HCT116 (cell line): ENCODE results near the gene COPS6. TPM values are rescaled to one million over a fixed set of nuclear protein-coding genes. Genes with fewer than 3 reads are reported as not detected.

ENCODE experiments used
- ATAC-seq: fragments of 200-7000 bp; cut with Tn5 transposase; 2 replicates; pipeline ENCODE4 v1.9.1; 2020; ENCODE audit warnings: mild to moderate bottlenecking, moderate library complexity
- BruUV-seq: library from RNA; stranded (reverse); fragments of 400-500 nt; replicated peaks from 2 replicates; lab custom pipeline; 2021; lab: Mats Ljungman, UMichigan
- CTCF ChIA-PET: fragments of 300-600 bp; sonication (Branson Sonifier 250); formaldehyde crosslinking; loops from one replicate; lab custom pipeline; 2021; ENCODE audit warnings: antibody characterized with exemption; lab: Charles Lee
- POLR2A ChIA-PET: fragments of 300-600, 350-600 bp; sonication (Branson Sonifier 250); formaldehyde crosslinking; loops from one replicate; lab custom pipeline; 2021; ENCODE audit warnings: antibody characterized with exemption; lab: Charles Lee
- RAD21 ChIA-PET, 2 experiments: fragments of 300-600 bp; sonication (Branson Sonifier 250); formaldehyde crosslinking; loops; one replicate each; lab custom pipeline; 2023; ENCODE audit warnings: low total read pairs in 2 of 2; ENCODE audit not compliant: uncharacterized antibody in 2 of 2, unreplicated experiment in 2 of 2, low non-redundant PET in 1 of 2; lab: Charles Lee
- DNase-seq: peaks from one replicate; pipeline ENCODE4 v3.0.0-alpha.2; 2010; ENCODE audit warnings: low read depth, low spot score
- H2AFZ ChIP-seq: fragments of 200-600 bp; shearing (Covaris generic), sonication (generic); 2 replicates; pipeline ENCODE4 v1.6.1; 2017; ENCODE audit warnings: low read depth, mixed run types, mixed read lengths, antibody characterized with exemption, low read length; ENCODE audit not compliant: poor library complexity, severe bottlenecking
- H3K27ac ChIP-seq: 2 replicates; pipeline ENCODE4 v1.5.1; 2012; ENCODE audit warnings: low read depth, low read length
- H3K27me3 ChIP-seq: fragments of 200-600 bp; sonication (generic); 2 replicates; pipeline ENCODE4 v1.6.1; 2016; ENCODE audit warnings: mixed run types, low read length, mixed read lengths; ENCODE audit not compliant: insufficient read depth
- H3K36me3 ChIP-seq, 2 experiments: fragments of 200-500 bp in 1 of 2; fragments of 200-600 bp in 1 of 2; sonication (Bioruptor generic) in 1 of 2; sonication (generic) in 1 of 2; 2 replicates each; pipeline versions ENCODE4 v1.5.1 to v1.6.1; 2014 to 2016; ENCODE audit warnings: low read length in 2 of 2, inconsistent platforms in 1 of 2, mixed read lengths in 1 of 2, mixed run types in 1 of 2; ENCODE audit not compliant: insufficient read depth in 2 of 2, control insufficient read depth in 1 of 2
- H3K4me1 ChIP-seq, 2 experiments: fragments of 200-600 bp in 1 of 2; sonication (generic) in 1 of 2; 2 replicates each; pipeline versions ENCODE4 v1.5.1 to v1.6.1; 2012 to 2017; ENCODE audit warnings: low read length in 2 of 2, inconsistent platforms in 1 of 2, mild to moderate bottlenecking in 1 of 2, mixed read lengths in 1 of 2, mixed run types in 1 of 2, moderate library complexity in 1 of 2; ENCODE audit not compliant: insufficient read depth in 2 of 2, control insufficient read depth in 1 of 2
- H3K4me2 ChIP-seq: fragments of 200-600 bp; sonication (generic); 2 replicates; pipeline ENCODE4 v1.6.1; 2017; ENCODE audit warnings: mixed run types, low read length, mixed read lengths
- H3K4me3 ChIP-seq, 2 experiments: fragments of 200-600 bp in 1 of 2; sonication (generic) in 1 of 2; replicated peaks in 1 of 2; 2 replicates each; pipeline ENCODE4 v1.5.1; 2011 to 2016; ENCODE audit warnings: low read length in 2 of 2, control low read depth in 1 of 2, low read depth in 1 of 2, mild to moderate bottlenecking in 1 of 2, mixed read lengths in 1 of 2, mixed run types in 1 of 2
- H3K79me2 ChIP-seq: fragments of 200-600 bp; sonication (generic); 2 replicates; pipeline ENCODE4 v1.6.1; 2017; ENCODE audit warnings: mild to moderate bottlenecking, mixed run types, low read length, moderate library complexity, mixed read lengths; ENCODE audit not compliant: insufficient read depth
- H3K9ac ChIP-seq: fragments of 200-600 bp; sonication (generic); 2 replicates; pipeline ENCODE4 v1.6.1; 2016; ENCODE audit warnings: low read length, mixed read lengths
- H3K9me2 ChIP-seq: fragments of 200-600 bp; sonication (generic), shearing (Covaris generic); 2 replicates; pipeline ENCODE4 v1.6.1; 2017; ENCODE audit warnings: mixed run types, mild to moderate bottlenecking, moderate library complexity; ENCODE audit not compliant: insufficient read depth
- H3K9me3 ChIP-seq, 2 experiments: fragments of 200-500 bp in 1 of 2; fragments of 200-600 bp in 1 of 2; sonication (Bioruptor generic) in 1 of 2; sonication (generic) in 1 of 2; 2 replicates each; pipeline ENCODE4 v1.6.1; 2014 to 2017; ENCODE audit warnings: low read length in 2 of 2, mixed read lengths in 2 of 2, inconsistent platforms in 1 of 2, low read depth in 1 of 2, mild to moderate bottlenecking in 1 of 2, mixed run types in 1 of 2, moderate library complexity in 1 of 2; ENCODE audit not compliant: control insufficient read depth in 1 of 2, insufficient read depth in 1 of 2
- H4K20me1 ChIP-seq: fragments of 200-600 bp; sonication (generic), shearing (Covaris generic); 2 replicates; pipeline ENCODE4 v1.6.1; 2017; ENCODE audit warnings: mixed run types, mild to moderate bottlenecking, moderate library complexity; ENCODE audit not compliant: insufficient read depth
- ATF3 ChIP-seq: IDR thresholded peaks from 2 replicates; pipeline ENCODE4 v1.6.1; 2012
- CBX3 ChIP-seq: IDR thresholded peaks from 2 replicates; pipeline ENCODE4 v1.6.1; 2012; ENCODE audit warnings: low read depth
- CEBPB ChIP-seq: IDR thresholded peaks from 2 replicates; pipeline ENCODE4 v1.6.1; 2012; ENCODE audit warnings: low read depth
- CTCF ChIP-seq, 3 experiments: fragments of 200-600 bp in 1 of 3; sonication (generic) in 1 of 3; IDR thresholded peaks in 2 of 3; conservative IDR thresholded peaks in 1 of 3; 2 replicates each; pipeline ENCODE4 v1.5.1; 2012 to 2017; ENCODE audit warnings: low read depth in 2 of 3, low read length in 2 of 3, antibody characterized with exemption in 1 of 3, borderline replicate concordance in 1 of 3, control low read depth in 1 of 3, mild to moderate bottlenecking in 1 of 3, mixed read lengths in 1 of 3, mixed run types in 1 of 3, moderate library complexity in 1 of 3; ENCODE audit not compliant: insufficient read depth in 1 of 3
- EZH2 ChIP-seq: fragments of 200-600 bp; sonication (generic); IDR thresholded peaks from 2 replicates; pipeline ENCODE4 v1.6.1; 2017; ENCODE audit warnings: antibody characterized with exemption, mixed run types
- EZH2phosphoT487 ChIP-seq: fragments of 200-600 bp; IDR thresholded peaks from 2 replicates; pipeline ENCODE4 v1.6.1; 2018; ENCODE audit warnings: antibody characterized with exemption, borderline replicate concordance
- FOSL1 ChIP-seq: IDR thresholded peaks from 2 replicates; pipeline ENCODE4 v1.6.1; 2012; ENCODE audit warnings: low read depth
- JUND ChIP-seq: IDR thresholded peaks from 2 replicates; pipeline ENCODE4 v1.6.1; 2012
- MAX ChIP-seq: IDR thresholded peaks from 2 replicates; pipeline ENCODE4 v1.6.1; 2012
- POLR2AphosphoS5 ChIP-seq: IDR thresholded peaks from 2 replicates; pipeline ENCODE4 v1.6.1; 2011; ENCODE audit warnings: mild to moderate bottlenecking, low read depth, low read length, moderate library complexity
- RAD21 ChIP-seq: IDR thresholded peaks from 2 replicates; pipeline ENCODE4 v1.6.1; 2012; ENCODE audit warnings: low read depth, mild to moderate bottlenecking
- REST ChIP-seq: IDR thresholded peaks from 2 replicates; pipeline ENCODE4 v1.6.1; 2012; ENCODE audit warnings: low read depth
- SIN3A ChIP-seq: IDR thresholded peaks from 2 replicates; pipeline ENCODE4 v1.6.1; 2012; ENCODE audit warnings: low read depth
- SP1 ChIP-seq: IDR thresholded peaks from 2 replicates; pipeline ENCODE4 v1.6.1; 2012; ENCODE audit warnings: low read depth
- SRF ChIP-seq: IDR thresholded peaks from 2 replicates; pipeline ENCODE4 v1.6.1; 2012; ENCODE audit warnings: low read depth
- YY1 ChIP-seq: IDR thresholded peaks from 2 replicates; pipeline ENCODE4 v1.6.1; 2011; ENCODE audit warnings: low read length, low read depth, moderate library complexity, mild to moderate bottlenecking; ENCODE audit not compliant: insufficient replicate concordance; ENCODE audit errors: extremely low read depth
- ZBTB33 ChIP-seq: IDR thresholded peaks from 2 replicates; pipeline ENCODE4 v1.6.1; 2011; ENCODE audit warnings: mild to moderate bottlenecking, low read length, moderate library complexity; ENCODE audit not compliant: insufficient replicate concordance; ENCODE audit errors: extremely low read depth
- ZFX ChIP-seq: fragments of 450-650 bp; IDR thresholded peaks from 2 replicates; pipeline ENCODE4 v1.6.1; 2017
- ZNF274 ChIP-seq: fragments of 200-500 bp; sonication (Bioruptor generic); IDR thresholded peaks from 2 replicates; pipeline ENCODE4 v1.6.1; 2014; ENCODE audit warnings: mild to moderate bottlenecking, low read depth, low read length, inconsistent platforms
- intact Hi-C: fragments of 100-400 bp; cut with micrococcal nuclease; formaldehyde crosslinking; loops from 2 replicates; pipeline ENCODE4 v1.10.0; 2022
- total RNA-seq: library from RNA; stranded (reverse); gene quantifications from one replicate; pipeline ENCODE4 v1.2.1, GENCODE V29; 2021; ENCODE audit not compliant: unreplicated experiment

COPS6 gene
- total RNA-seq, 1 experiment from 2014 or later: 126 TPM

GRCh38 chr7:100128637-100128963 lies 39.8 kb downstream of the COPS6 start:
- no peaks in the 10 kb centered on the region for H3K9me3 ChIP-seq
- peak overlapping the region; percentile 84 for H3K4me2 ChIP-seq
- RAD21 ChIA-PET: no interaction called here
- no peak overlapping the region for H3K9ac ChIP-seq
- POLR2A ChIA-PET: interaction anchor here (0.9 to 1.4 kb wide), 3 partner anchors 20 to 209 kb away, joined by 3 to 4 read pairs (median 3); partner anchors contain the start of genes LAMTOR4 and TRIM4
- CTCF ChIA-PET: no interaction called here
- no peaks in the 10 kb centered on the region for H3K9me2 ChIP-seq
- peaks cover 9% of the 10 kb centered on the region; the same call in 1 of the 2 replicates for H3K79me2 ChIP-seq
- H3K4me1 ChIP-seq: peaks cover 37 to 54% of the 10 kb centered on the region in 2 experiments
- no peaks in the 10 kb centered on the region for H3K36me3 ChIP-seq
- no peaks in the 10 kb centered on the region for H4K20me1 ChIP-seq
- no peak for DNase-seq
- no peaks in the 10 kb centered on the region for H3K27me3 ChIP-seq
- no peak overlapping the region for H2AFZ ChIP-seq
- no peak for ATAC-seq
- H3K4me3 ChIP-seq: no peak overlapping the region
- intact Hi-C loops: no loop called here
- no peak overlapping the region for H3K27ac ChIP-seq
- TF ChIP-seq ZNF274 (no peak), ZBTB33 (no peak), FOSL1 (no peak), ZFX (no peak), CEBPB (no peak), YY1 (no peak), SIN3A (no peak), EZH2 (no peak), RAD21 (no peak), CBX3 (no peak), ATF3 (no peak), SRF (no peak), MAX (no peak), EZH2phosphoT487 (no peak), JUND (no peak), SP1 (no peak), POLR2AphosphoS5 (no peak), REST (no peak), CTCF (IDR thresholded peaks at IDR 0.05 in 2 of 3, conservative IDR thresholded peaks at IDR 0.05 in 1 of 3; ENCODE audit: borderline replicate concordance in 1 of 3, insufficient read depth in 1 of 3, low read depth in 2 of 3, low read length in 2 of 3) (no peak)
- BruUV-seq: TSS peak; percentile 19
